HEK293 (cell line): Measurements from ENCODE around the gene SLC35A4.
A peak's percentile ranks its signal among the peaks of the same experiment; 100 is the strongest.

Experiments used
- CTCF ChIA-PET: fragments of 350-600 bp; formaldehyde crosslinking; extraction: SDS; loops from one replicate; lab custom pipeline; 2021; ENCODE audit warnings: antibody characterized with exemption; lab: Yijun Ruan, JAX
- POLR2A ChIA-PET: fragments of 300-600 bp; formaldehyde crosslinking; extraction: SDS; loops from one replicate; lab custom pipeline; 2020; ENCODE audit warnings: antibody characterized with exemption, inconsistent platforms; lab: Yijun Ruan, JAX
- H3K27ac ChIP-seq: fragments of 200-500 bp; sonication (Bioruptor generic); 2 replicates; pipeline ENCODE4 v1.5.1; 2014; ENCODE audit warnings: low read depth, low read length, control low read depth, inconsistent platforms; ENCODE audit errors: extremely low read depth
- H3K36me3 ChIP-seq, 2 experiments: fragments of 200-500 bp in 1 of 2; sonication (Bioruptor generic) in 1 of 2; 1 replicate in 1 of 2; 2 replicates in 1 of 2; pipeline ENCODE4 v1.5.1; 2014 to 2017; ENCODE audit warnings: inconsistent platforms in 2 of 2, low read length in 2 of 2; ENCODE audit not compliant: control insufficient read depth in 2 of 2, insufficient read depth in 1 of 2
- H3K4me1 ChIP-seq: fragments of 200-500 bp; sonication (Bioruptor generic); 2 replicates; pipeline ENCODE4 v1.5.1; 2014; ENCODE audit warnings: mild to moderate bottlenecking, low read length, inconsistent platforms; ENCODE audit not compliant: control insufficient read depth, insufficient read depth
- H3K4me3 ChIP-seq: 2 replicates; pipeline ENCODE4 v1.5.1; 2011; ENCODE audit warnings: low read depth, mild to moderate bottlenecking, control low read depth, low read length, moderate library complexity
- H3K9me3 ChIP-seq: fragments of 200-500 bp; sonication (Bioruptor generic); 2 replicates; pipeline ENCODE4 v1.5.1; 2014; ENCODE audit warnings: low read depth, low read length, inconsistent platforms; ENCODE audit not compliant: control insufficient read depth, insufficient read depth
- IKZF3 ChIP-seq: fragments of 450-650 bp; IDR thresholded peaks from 2 replicates; pipeline ENCODE4 v1.5.0; 2018; ENCODE audit warnings: missing biosample characterization, mild to moderate bottlenecking, missing genetic modification characterization, moderate library complexity
- KLF7 ChIP-seq: fragments of 450-650 bp; formaldehyde crosslinking; IDR thresholded peaks from 2 replicates; pipeline ENCODE4 v1.5.1; 2016; ENCODE audit warnings: missing biosample characterization, missing genetic modification characterization, borderline replicate concordance
- YY1 ChIP-seq: fragments of 450-650 bp; formaldehyde crosslinking; IDR thresholded peaks from 2 replicates; pipeline ENCODE4 v1.5.1; 2018; ENCODE audit warnings: missing biosample characterization, missing genetic modification characterization
- ZBTB10 ChIP-seq: fragments of 450-650 bp; formaldehyde crosslinking; IDR thresholded peaks from 2 replicates; pipeline ENCODE4 v1.5.1; 2016; ENCODE audit warnings: missing biosample characterization, missing genetic modification characterization
- ZNF121 ChIP-seq: fragments of 450-650 bp; formaldehyde crosslinking; IDR thresholded peaks from 2 replicates; pipeline ENCODE4 v1.5.1; 2016; ENCODE audit warnings: missing biosample characterization, missing genetic modification characterization
- ZNF19 ChIP-seq: fragments of 450-650 bp; formaldehyde crosslinking; IDR thresholded peaks from 2 replicates; pipeline ENCODE4; 2016; ENCODE audit warnings: missing biosample characterization, missing genetic modification characterization, low read depth
- ZNF239 ChIP-seq: fragments of 450-650 bp; formaldehyde crosslinking; IDR thresholded peaks from 2 replicates; pipeline ENCODE4 v1.5.1; 2016; ENCODE audit warnings: missing biosample characterization, missing genetic modification characterization
- ZNF248 ChIP-seq: fragments of 450-650 bp; formaldehyde crosslinking; IDR thresholded peaks from 2 replicates; pipeline ENCODE4 v1.5.1; 2017; ENCODE audit warnings: missing biosample characterization, missing genetic modification characterization
- ZNF280C ChIP-seq: fragments of 450-650 bp; formaldehyde crosslinking; IDR thresholded peaks from 2 replicates; pipeline ENCODE4 v1.5.1; 2016; ENCODE audit warnings: missing biosample characterization, missing genetic modification characterization
- ZNF335 ChIP-seq: fragments of 450-650 bp; formaldehyde crosslinking; conservative IDR thresholded peaks from 2 replicates; pipeline ENCODE4 v1.5.1; 2016; ENCODE audit warnings: missing biosample characterization, missing genetic modification characterization
- ZNF341 ChIP-seq: fragments of 450-650 bp; formaldehyde crosslinking; IDR thresholded peaks from 2 replicates; pipeline ENCODE4; 2016; ENCODE audit warnings: low read depth, missing biosample characterization, missing genetic modification characterization
- ZNF529 ChIP-seq: fragments of 450-650 bp; formaldehyde crosslinking; IDR thresholded peaks from 2 replicates; pipeline ENCODE4 v1.5.1; 2017; ENCODE audit warnings: missing genetic modification characterization, missing biosample characterization; ENCODE audit not compliant: insufficient replicate concordance
- ZNF544 ChIP-seq: fragments of 450-650 bp; formaldehyde crosslinking; IDR thresholded peaks from 2 replicates; pipeline ENCODE4 v1.5.0; 2017; ENCODE audit warnings: missing biosample characterization, missing genetic modification characterization
- ZNF626 ChIP-seq: fragments of 450-650 bp; sonication (Bioruptor Pico); formaldehyde crosslinking; IDR thresholded peaks from 2 replicates; pipeline ENCODE4 v1.5.1; 2018; ENCODE audit warnings: missing biosample characterization, missing genetic modification characterization, inconsistent platforms
- ZNF660 ChIP-seq: fragments of 450-650 bp; IDR thresholded peaks from 2 replicates; pipeline ENCODE4 v1.5.1; 2018; ENCODE audit warnings: missing biosample characterization, mild to moderate bottlenecking, missing genetic modification characterization
- ZSCAN4 ChIP-seq: fragments of 450-650 bp; formaldehyde crosslinking; IDR thresholded peaks from 2 replicates; pipeline ENCODE4 v1.5.1; 2017; ENCODE audit warnings: missing biosample characterization, missing genetic modification characterization
- ZXDB ChIP-seq: fragments of 450-650 bp; formaldehyde crosslinking; IDR thresholded peaks from 2 replicates; pipeline ENCODE4 v1.5.1; 2016; ENCODE audit warnings: missing biosample characterization, missing genetic modification characterization

SLC35A4 gene

GRCh38 chr5:140596321-140596741 is 31.7 kb downstream of the SLC35A4 start:
- ChIA-PET POLR2A (no interaction called here), CTCF (interaction anchor here (0.6 to 1.1 kb wide), 3 partner anchors 156 to 334 kb away, joined by 3 to 5 read pairs (median 3); no protein-coding TSS in a partner anchor)
- Histone ChIP-seq H3K4me3 (no peak overlapping the region), H3K4me1 (peaks cover 8% of the 10 kb centered on the region; the same call in 1 of the 2 replicates), H3K27ac (no peak overlapping the region), H3K9me3 (no peaks in the 10 kb centered on the region), H3K36me3 (no peaks in the 10 kb centered on the region)
- TF ChIP-seq KLF7 (tag by site-specific recombination) (no peak), ZNF248 (tag by site-specific recombination) (no peak), ZNF341 (tag by site-specific recombination) (peak; percentile 44)

GRCh38 chr5:140598836-140599235 is 34.2 kb downstream of the SLC35A4 start:
- Histone ChIP-seq H3K36me3 (no peaks in the 10 kb centered on the region), H3K9me3 (no peaks in the 10 kb centered on the region), H3K4me1 (peaks cover 8% of the 10 kb centered on the region; the same call in 1 of the 2 replicates), H3K4me3 (no peak overlapping the region), H3K27ac (no peak overlapping the region)
- ChIA-PET CTCF (no interaction called here), POLR2A (interaction anchor here (1.6 kb wide), 1 partner anchor 49 kb away, joined by 6 read pairs; the partner anchor contains the start of genes IK and NDUFA2)
- no peak for TF ChIP-seq ZNF121 (tag by site-specific recombination)
- TF ChIP-seq ZNF660 (tag by site-specific recombination): no peak
- no peak for TF ChIP-seq ZNF544 (tag by site-specific recombination)
- no peak for TF ChIP-seq ZNF239
- TF ChIP-seq ZNF626: no peak
- no peak for TF ChIP-seq ZNF335 (tag by site-specific recombination)
- no peak for TF ChIP-seq ZNF19 (tag by site-specific recombination)
- no peak for TF ChIP-seq YY1 (tag by site-specific recombination)
- TF ChIP-seq ZNF529: no peak
- no peak for TF ChIP-seq ZXDB (tag by site-specific recombination)
- TF ChIP-seq IKZF3 (tag by site-specific recombination): no peak
- TF ChIP-seq ZBTB10 (tag by site-specific recombination): no peak
- TF ChIP-seq ZNF280C (tag by site-specific recombination): no peak
- TF ChIP-seq ZSCAN4 (tag by site-specific recombination): no peak
